Bronchial epithelial cell (primary cell): Measurements from ENCODE around the gene HOXC10. TPM values are rescaled to one million over a fixed set of nuclear protein-coding genes. Genes with fewer than 3 reads are reported as not detected.

ENCODE experiments used
- DNase-seq: peaks from one replicate; pipeline ENCODE4 v3.0.0-alpha.2; 2010; ENCODE audit warnings: low read depth
- FAIRE-seq: peaks from 2 replicates; lab custom pipeline; 2011; peaks lifted over from hg19 to GRCh38; lab: Jason Lieb, UNC
- H3K27me3 ChIP-seq: 2 replicates; pipeline ENCODE4 v1.5.1; 2011; ENCODE audit warnings: low read length; ENCODE audit not compliant: control insufficient read depth, insufficient read depth
- H3K36me3 ChIP-seq: 2 replicates; pipeline ENCODE4 v1.5.1; 2011; ENCODE audit warnings: low read length; ENCODE audit not compliant: control insufficient read depth, insufficient read depth
- H3K4me3 ChIP-seq: 2 replicates; pipeline ENCODE4 v1.5.1; 2011; ENCODE audit warnings: mild to moderate bottlenecking, low read depth, low read length, control low read depth
- total RNA-seq: library from RNA; depleted of rRNA; stranded (reverse); fragments of >200 nt; gene quantifications from 2 replicates; pipeline ENCODE4 v1.2.1, GENCODE V29; 2014
- TF ChIP-seq, protein P1 (sequence below): IDR thresholded peaks from 2 replicates; pipeline ENCODE4 v1.5.1; 2011; ENCODE audit warnings: mild to moderate bottlenecking, moderate library complexity, low read length, control low read depth, inconsistent platforms; ENCODE audit not compliant: insufficient read depth, severe bottlenecking

HOXC10 gene
- total RNA-seq, 1 donor from 2014 or later: not detected

DNA sequence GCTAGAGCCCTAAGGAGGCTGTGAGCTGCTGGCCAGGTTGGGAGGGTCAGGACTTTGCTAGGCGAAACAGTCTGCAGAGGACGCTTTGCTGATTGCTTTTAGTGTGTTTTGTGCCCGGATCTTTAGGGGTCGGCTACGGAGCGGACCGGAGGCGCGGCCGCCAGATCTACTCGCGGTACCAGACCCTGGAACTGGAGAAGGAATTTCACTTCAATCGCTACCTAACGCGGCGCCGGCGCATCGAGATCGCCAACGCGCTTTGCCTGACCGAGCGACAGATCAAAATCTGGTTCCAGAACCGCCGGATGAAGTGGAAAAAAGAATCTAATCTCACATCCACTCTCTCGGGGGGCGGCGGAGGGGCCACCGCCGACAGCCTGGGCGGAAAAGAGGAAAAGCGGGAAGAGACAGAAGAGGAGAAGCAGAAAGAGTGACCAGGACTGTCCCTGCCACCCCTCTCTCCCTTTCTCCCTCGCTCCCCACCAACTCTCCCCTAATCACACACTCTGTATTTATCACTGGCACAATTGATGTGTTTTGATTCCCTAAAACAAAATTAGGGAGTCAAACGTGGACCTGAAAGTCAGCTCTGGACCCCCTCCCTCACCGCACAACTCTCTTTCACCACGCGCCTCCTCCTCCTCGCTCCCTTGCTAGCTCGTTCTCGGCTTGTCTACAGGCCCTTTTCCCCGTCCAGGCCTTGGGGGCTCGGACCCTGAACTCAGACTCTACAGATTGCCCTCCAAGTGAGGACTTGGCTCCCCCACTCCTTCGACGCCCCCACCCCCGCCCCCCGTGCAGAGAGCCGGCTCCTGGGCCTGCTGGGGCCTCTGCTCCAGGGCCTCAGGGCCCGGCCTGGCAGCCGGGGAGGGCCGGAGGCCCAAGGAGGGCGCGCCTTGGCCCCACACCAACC, 44.8 kb downstream of the HOXC10 start:
- FAIRE-seq (no peak), DNase-seq (no peak)
- Histone ChIP-seq H3K4me3 (no peak overlapping the region), H3K27me3 (peaks cover 79% of the 10 kb centered on the region), H3K36me3 (no peaks in the 10 kb centered on the region)
- TF ChIP-seq, protein P1, sequence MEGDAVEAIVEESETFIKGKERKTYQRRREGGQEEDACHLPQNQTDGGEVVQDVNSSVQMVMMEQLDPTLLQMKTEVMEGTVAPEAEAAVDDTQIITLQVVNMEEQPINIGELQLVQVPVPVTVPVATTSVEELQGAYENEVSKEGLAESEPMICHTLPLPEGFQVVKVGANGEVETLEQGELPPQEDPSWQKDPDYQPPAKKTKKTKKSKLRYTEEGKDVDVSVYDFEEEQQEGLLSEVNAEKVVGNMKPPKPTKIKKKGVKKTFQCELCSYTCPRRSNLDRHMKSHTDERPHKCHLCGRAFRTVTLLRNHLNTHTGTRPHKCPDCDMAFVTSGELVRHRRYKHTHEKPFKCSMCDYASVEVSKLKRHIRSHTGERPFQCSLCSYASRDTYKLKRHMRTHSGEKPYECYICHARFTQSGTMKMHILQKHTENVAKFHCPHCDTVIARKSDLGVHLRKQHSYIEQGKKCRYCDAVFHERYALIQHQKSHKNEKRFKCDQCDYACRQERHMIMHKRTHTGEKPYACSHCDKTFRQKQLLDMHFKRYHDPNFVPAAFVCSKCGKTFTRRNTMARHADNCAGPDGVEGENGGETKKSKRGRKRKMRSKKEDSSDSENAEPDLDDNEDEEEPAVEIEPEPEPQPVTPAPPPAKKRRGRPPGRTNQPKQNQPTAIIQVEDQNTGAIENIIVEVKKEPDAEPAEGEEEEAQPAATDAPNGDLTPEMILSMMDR: no peak

DNA sequence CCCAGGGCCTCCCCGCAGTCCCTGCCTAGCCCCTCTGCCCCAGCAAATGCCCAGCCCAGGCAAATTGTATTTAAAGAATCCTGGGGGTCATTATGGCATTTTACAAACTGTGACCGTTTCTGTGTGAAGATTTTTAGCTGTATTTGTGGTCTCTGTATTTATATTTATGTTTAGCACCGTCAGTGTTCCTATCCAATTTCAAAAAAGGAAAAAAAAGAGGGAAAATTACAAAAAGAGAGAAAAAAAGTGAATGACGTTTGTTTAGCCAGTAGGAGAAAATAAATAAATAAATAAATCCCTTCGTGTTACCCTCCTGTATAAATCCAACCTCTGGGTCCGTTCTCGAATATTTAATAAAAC, 45.5 kb downstream of the HOXC10 start:
- FAIRE-seq: no peak
- no peaks in the 10 kb centered on the region for H3K36me3 ChIP-seq
- TF ChIP-seq, protein P1: no peak
- H3K4me3 ChIP-seq: no peak overlapping the region
- H3K27me3 ChIP-seq: peaks cover 80% of the 10 kb centered on the region
- DNase-seq: no peak

DNA sequence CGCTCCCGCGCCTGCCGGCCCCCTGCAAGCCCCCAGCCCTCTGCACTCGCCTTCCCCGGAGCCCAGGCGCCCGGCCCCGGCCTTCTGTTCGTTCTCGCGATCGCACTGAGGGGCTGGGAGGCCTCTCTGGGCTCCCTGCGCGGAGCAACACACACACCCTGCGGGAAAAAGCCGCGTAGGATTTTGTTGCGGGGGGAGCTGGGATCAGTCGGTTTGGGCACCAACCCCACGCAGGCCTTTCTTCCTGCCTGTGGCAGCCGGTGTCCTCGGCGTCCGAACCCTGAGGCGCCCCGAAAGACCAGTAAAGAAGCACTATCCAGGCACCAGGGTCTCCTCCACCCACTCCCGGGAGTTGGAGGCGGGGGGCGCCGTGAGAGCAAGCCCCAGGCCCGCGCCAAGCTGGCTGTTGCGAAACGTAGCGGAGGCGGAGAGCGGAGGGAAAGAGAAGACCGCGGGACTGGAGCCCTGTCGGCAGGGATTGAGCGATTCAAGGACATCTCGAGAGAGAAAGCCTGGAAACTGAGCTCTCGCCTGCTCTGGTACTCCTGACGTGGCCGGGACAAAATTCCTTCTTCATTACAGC, 46.0 kb downstream of the HOXC10 start:
- no peak for DNase-seq
- TF ChIP-seq, protein P1: no peak
- Histone ChIP-seq H3K27me3 (peaks cover 80% of the 10 kb centered on the region), H3K4me3 (no peak overlapping the region), H3K36me3 (no peaks in the 10 kb centered on the region)
- FAIRE-seq: no peak

DNA sequence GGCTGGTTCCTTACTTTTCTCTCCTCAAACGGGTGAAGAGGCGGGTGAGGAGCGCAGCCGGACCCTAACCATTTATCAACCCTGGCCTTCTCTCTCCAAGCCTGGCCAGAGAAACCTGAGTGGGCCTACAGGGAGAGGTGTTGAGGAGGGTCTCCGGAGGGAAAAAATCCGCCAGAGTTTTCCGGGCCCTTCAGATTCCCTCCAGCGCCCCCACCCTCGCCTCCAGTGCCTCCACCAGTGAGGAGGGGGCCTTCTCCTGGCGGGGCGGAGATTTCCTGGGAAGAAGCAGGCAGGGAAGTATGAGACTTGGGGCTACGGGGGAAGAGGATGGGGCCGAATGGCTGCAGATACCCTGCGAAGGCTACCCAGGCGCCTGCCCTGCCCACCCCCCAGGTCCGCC, 46.5 kb downstream of the HOXC10 start:
- Histone ChIP-seq H3K4me3 (no peak overlapping the region), H3K27me3 (peaks cover 75% of the 10 kb centered on the region), H3K36me3 (no peaks in the 10 kb centered on the region)
- FAIRE-seq (no peak), DNase-seq (no peak)
- TF ChIP-seq, protein P1: no peak

DNA sequence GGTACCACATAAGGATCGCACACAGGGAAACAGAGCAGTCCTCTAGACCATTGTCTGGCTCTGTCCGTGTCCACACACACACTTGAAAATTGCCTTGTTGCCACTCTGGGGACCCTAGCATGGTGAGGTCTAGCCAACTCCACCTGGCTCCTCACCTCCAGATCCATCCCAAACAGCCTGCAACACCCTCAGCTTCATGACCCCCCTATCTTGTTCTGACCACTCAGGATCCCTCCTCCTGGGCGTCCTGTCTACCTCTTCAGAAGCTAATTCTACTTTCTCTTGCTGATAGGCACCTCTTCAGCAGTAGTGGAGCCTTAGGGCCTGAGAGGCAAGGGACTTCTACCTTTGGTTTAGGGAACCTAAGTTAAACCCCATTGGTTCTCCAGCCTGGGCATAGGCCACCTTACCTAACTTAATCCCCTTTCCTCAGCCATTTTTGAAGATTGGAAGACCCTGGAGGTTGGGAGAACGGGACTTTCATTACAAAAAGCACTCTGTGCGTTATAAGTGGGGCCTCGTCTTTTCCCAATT, 47.2 kb downstream of the HOXC10 start:
- Histone ChIP-seq H3K36me3 (no peaks in the 10 kb centered on the region), H3K27me3 (peaks cover 72% of the 10 kb centered on the region), H3K4me3 (no peak overlapping the region)
- no peak for DNase-seq
- FAIRE-seq: no peak
- TF ChIP-seq, protein P1: no peak
